HG02571 (cell line): ENCODE measurements around the gene CCDC102A.

ENCODE experiments used
- ATAC-seq: cut with Tn5 transposase; IDR thresholded peaks from one replicate; pipeline ENCODE4 v1.9.1; 2021; ENCODE audit warnings: mild to moderate bottlenecking, moderate library complexity; ENCODE audit not compliant: unreplicated experiment

Gene CCDC102A

DNA sequence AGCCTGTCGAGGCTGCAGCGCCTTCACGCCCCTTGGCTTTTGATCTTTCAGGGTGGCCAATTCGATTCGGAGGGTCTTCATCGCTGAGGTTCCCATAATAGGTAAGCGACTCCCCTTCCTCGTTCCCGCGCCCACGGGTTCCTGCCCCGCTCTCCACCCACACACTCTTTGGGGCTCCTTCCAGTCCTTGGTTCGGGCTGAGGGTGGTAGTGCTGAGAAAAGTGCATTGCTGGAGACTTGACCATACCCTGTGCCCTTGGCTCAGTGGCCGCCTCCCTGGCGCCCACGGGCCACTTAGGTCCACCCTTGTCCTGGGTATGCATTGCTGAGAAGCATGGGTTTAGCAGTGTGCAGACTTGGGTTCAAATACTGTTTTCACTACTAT is 73.4 kb downstream of the CCDC102A start:
- no peak for ATAC-seq

DNA sequence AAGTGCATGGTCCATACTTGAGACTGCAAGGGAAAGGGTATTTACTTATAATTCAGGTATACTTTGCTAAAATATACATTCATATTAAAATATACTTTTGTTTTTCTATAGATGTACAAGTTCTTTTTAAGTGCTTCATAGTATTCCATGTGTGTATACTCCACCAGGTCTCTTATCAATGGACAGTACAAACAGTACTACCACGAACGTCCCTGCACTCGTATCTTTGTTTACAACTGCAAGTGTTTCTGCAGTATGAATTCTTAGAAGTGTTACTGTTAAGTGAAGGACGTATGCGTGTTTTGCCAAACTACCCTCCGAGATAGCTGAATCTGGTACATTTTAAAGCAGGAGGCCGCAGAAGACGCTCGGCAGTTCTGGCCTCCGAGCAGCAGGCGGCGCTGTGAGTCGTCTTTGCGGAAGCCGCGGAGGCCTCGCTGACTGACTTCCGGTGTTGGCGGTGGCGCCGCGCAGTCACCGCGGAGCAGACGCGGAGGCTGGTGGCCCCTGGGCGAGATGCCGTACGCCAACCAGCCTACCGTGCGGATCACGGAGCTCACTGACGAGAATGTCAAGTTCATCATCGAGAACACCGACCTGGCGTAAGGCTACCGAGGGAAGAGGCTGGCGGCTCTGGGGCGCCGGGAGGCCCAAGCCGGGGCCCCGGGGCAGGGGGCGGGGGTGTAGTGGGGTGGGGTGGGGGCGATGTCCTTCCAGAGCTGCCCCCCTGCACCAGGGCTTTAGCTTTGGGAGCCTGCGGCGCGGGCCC is 74.0 kb downstream of the CCDC102A start, which contains the start of gene POLR2C:
POLR2C (plus strand) TSS at position 471 of the 769 bp plus-strand sequence; CDS start at position 517, 46 bp downstream.
- ATAC-seq = peak; percentile 91
